ENCODE results near the gene HTR3A. TPM values are rescaled to one million over a fixed set of nuclear protein-coding genes. Genes with fewer than 3 reads are reported as not detected.

HTR3A gene
- total RNA-seq, 4 donors from 2014 or later = 0.42 to 1.8 (median 0.90) TPM

- Histone ChIP-seq H3K36me3 (no peaks in the 10 kb centered on the region), H3K4me1 (no peaks in the 10 kb centered on the region), H3K27me3 (peaks cover 0 to 47% (median 4%) of the 10 kb centered on the region in 4 donors), H3K9me3 (no peaks in the 10 kb centered on the region), H3K27ac (replicated peaks in 1 of 4) (no peak overlapping the region), H3K4me3 (no peak overlapping the region)
- whole genome bisulfite sequencing = 61% methylated on average over 4 of the region's 4 CpGs
- DNase-seq (ENCODE audit: extremely low spot score) = no peak
- intact Hi-C loops (cut with DNase I) = no loop called here
- TF ChIP-seq EP300 (IDR thresholded peaks at IDR 0.05) (no peak), POLR2A (IDR thresholded peaks at IDR 0.05; ENCODE audit: low read depth) (no peak), POLR2AphosphoS5 (IDR thresholded peaks at IDR 0.05) (no peak), CTCF (IDR thresholded peaks at IDR 0.05) (no peak)
Observed at GRCh38 chr11:113949891-113950290, 25.0 kb upstream of the HTR3A start.

DNA sequence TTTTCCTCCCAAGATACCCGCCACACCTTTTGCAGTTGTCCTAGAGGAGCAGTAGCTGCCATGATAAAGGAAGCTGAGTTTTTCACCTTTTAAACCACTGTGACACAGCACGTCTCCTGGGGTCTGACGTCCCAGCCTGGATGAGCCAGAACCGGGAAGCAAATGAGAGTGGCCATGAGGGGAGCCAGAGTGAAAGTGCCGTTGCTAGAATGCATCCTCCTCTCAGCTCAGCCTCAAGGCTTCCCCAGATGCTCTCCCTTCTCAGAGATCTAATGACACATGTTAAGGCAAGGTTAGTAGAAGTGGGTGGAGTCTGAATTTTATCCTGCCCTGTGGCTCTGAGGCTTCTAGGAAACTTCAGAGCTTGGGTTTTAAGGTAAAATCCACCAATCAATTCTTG, 23.4 kb upstream of the HTR3A start:
- H3K9me3 ChIP-seq = no peaks in the 10 kb centered on the region
- TF ChIP-seq POLR2AphosphoS5 (IDR thresholded peaks at IDR 0.05) = no peak
- H3K27ac ChIP-seq (replicated peaks in 1 of 4) = no peak overlapping the region
- intact Hi-C loops (cut with DNase I) = no loop called here
- H3K36me3 ChIP-seq = no peaks in the 10 kb centered on the region
- no peaks in the 10 kb centered on the region for H3K4me1 ChIP-seq
- H3K27me3 ChIP-seq = peaks cover 0 to 62% (median 4%) of the 10 kb centered on the region in 4 donors
- WGBS = 0% methylated on average over 1 of the region's 5 CpGs
- no peak for DNase-seq (ENCODE audit: extremely low spot score)
- H3K4me3 ChIP-seq = no peak overlapping the region

GRCh38 chr11:113952070-113952469, 22.8 kb upstream of the HTR3A start:
- intact Hi-C loops (cut with DNase I) = no loop called here
- no peak for DNase-seq (ENCODE audit: extremely low spot score)
- TF ChIP-seq POLR2A (IDR thresholded peaks at IDR 0.05; ENCODE audit: low read depth) (no peak), POLR2AphosphoS5 (IDR thresholded peaks at IDR 0.05) (no peak), CTCF (IDR thresholded peaks at IDR 0.05) (no peak), EP300 (IDR thresholded peaks at IDR 0.05) (no peak)
- Histone ChIP-seq H3K9me3 (no peaks in the 10 kb centered on the region), H3K36me3 (no peaks in the 10 kb centered on the region), H3K4me3 (no peak overlapping the region), H3K27ac (replicated peaks in 1 of 4) (no peak overlapping the region), H3K4me1 (no peaks in the 10 kb centered on the region), H3K27me3 (peaks cover 0 to 67% (median 4%) of the 10 kb centered on the region in 4 donors)
- 55% methylated on average over 9 of the region's 10 CpGs for WGBS

DNA sequence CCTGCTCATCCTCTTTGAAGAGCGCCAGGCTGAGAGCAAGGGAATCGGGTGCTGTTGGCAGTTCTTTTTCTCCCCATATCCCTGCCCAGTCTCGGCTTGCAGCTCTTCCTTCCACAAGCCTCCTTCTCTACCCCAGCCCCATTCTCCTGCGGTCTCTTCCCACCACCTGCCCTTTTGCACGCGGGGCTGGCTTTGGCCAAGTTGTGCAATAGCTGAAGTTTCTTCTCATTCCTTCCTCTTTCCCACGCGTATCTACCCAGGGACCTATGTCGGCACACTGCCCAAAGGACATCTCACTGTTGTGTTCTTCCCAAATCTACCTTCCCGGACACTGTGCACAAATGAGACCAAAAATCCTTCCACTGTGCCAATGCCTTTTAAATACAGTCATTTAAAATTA, 22.3 kb upstream of the HTR3A start:
- H3K27me3 ChIP-seq = peaks cover 0 to 73% (median 4%) of the 10 kb centered on the region in 4 donors
- TF ChIP-seq POLR2AphosphoS5 (IDR thresholded peaks at IDR 0.05) = no peak
- no peak for TF ChIP-seq EP300 (IDR thresholded peaks at IDR 0.05)
- TF ChIP-seq CTCF (IDR thresholded peaks at IDR 0.05) = no peak
- no peak for TF ChIP-seq POLR2A (IDR thresholded peaks at IDR 0.05; ENCODE audit: low read depth)
- 74% methylated on average over 10 of the region's 10 CpGs for WGBS
- H3K27ac ChIP-seq (replicated peaks in 1 of 4) = no peak overlapping the region
- H3K4me1 ChIP-seq = no peaks in the 10 kb centered on the region
- intact Hi-C loops (cut with DNase I) = no loop called here
- no peak for DNase-seq (ENCODE audit: extremely low spot score)
- H3K4me3 ChIP-seq = no peak overlapping the region
- no peaks in the 10 kb centered on the region for H3K9me3 ChIP-seq
- no peaks in the 10 kb centered on the region for H3K36me3 ChIP-seq

GRCh38 chr11:113954235-113954634, 20.7 kb upstream of the HTR3A start:
- H3K36me3 ChIP-seq = no peaks in the 10 kb centered on the region
- no peak for DNase-seq (ENCODE audit: extremely low spot score)
- peaks cover 0 to 68% (median 4%) of the 10 kb centered on the region in 4 donors for H3K27me3 ChIP-seq
- TF ChIP-seq CTCF (IDR thresholded peaks at IDR 0.05) (no peak), EP300 (IDR thresholded peaks at IDR 0.05) (no peak), POLR2AphosphoS5 (IDR thresholded peaks at IDR 0.05) (no peak), POLR2A (IDR thresholded peaks at IDR 0.05; ENCODE audit: low read depth) (no peak)
- 59% methylated on average over 6 of the region's 6 CpGs for WGBS
- intact Hi-C loops (cut with DNase I) = no loop called here
- H3K27ac ChIP-seq (replicated peaks in 1 of 4) = no peak overlapping the region
- no peak overlapping the region for H3K4me3 ChIP-seq
- no peaks in the 10 kb centered on the region for H3K4me1 ChIP-seq
- no peaks in the 10 kb centered on the region for H3K9me3 ChIP-seq

Measured in esophagus muscularis mucosa (tissue), 4 donors.